GM21528 (cell line): ENCODE results near the gene SFN.
"Not testable (repeated sequence)": the region's sequence is repeated elsewhere in the genome, so short reads cannot be mapped to it uniquely, and the experiment has no call there.

ENCODE experiments used
- ATAC-seq: cut with Tn5 transposase; IDR thresholded peaks from one replicate; pipeline ENCODE4 v1.9.1; 2021; ENCODE audit warnings: mild to moderate bottlenecking, moderate library complexity; ENCODE audit not compliant: unreplicated experiment, low FRiP score

Gene SFN

DNA sequence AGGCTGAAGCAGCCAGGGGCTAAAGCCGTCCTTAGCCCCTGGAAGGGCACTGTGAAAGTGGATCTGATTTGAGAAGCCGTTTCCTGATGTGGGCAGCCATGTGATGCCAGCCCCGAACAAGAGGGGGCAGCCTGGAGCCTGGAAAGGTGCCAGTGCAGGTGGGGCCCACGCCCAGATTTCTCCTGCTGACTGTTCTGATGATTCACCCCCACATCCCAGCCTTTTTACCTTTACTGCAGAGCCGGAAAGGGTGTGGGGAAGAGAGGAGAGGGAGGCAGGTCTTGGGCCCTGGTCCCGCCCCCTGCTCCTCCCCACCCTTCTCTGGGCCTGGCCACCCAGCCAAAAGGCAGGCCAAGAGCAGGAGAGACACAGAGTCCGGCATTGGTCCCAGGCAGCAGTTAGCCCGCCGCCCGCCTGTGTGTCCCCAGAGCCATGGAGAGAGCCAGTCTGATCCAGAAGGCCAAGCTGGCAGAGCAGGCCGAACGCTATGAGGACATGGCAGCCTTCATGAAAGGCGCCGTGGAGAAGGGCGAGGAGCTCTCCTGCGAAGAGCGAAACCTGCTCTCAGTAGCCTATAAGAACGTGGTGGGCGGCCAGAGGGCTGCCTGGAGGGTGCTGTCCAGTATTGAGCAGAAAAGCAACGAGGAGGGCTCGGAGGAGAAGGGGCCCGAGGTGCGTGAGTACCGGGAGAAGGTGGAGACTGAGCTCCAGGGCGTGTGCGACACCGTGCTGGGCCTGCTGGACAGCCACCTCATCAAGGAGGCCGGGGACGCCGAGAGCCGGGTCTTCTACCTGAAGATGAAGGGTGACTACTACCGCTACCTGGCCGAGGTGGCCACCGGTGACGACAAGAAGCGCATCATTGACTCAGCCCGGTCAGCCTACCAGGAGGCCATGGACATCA, at the start of gene SFN:
Gene SFN (plus strand): TSS at position 369 of the 904 bp plus-strand sequence. CDS start 64 bp downstream, at position 433.
- no peak for ATAC-seq

DNA sequence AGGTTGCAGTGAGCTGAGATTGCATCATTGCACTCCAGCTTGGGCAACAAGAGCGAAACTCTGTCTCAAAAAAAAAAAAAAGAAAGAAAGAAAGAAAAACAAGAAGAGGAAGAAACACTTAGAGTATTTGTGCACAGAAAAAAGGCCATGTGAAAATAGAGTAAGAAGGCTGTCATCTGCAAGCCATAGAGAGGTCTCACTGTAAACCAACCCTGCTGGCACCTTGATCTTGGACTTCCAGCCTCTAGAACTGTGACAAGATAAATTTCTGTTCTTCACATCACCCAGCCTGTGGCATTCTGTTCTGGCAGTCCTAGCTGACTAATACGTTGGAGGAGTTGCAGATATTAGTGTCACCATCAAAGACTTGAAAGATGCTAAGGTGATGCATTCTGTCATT, 48.6 kb upstream of the SFN start:
- no peak for ATAC-seq

DNA sequence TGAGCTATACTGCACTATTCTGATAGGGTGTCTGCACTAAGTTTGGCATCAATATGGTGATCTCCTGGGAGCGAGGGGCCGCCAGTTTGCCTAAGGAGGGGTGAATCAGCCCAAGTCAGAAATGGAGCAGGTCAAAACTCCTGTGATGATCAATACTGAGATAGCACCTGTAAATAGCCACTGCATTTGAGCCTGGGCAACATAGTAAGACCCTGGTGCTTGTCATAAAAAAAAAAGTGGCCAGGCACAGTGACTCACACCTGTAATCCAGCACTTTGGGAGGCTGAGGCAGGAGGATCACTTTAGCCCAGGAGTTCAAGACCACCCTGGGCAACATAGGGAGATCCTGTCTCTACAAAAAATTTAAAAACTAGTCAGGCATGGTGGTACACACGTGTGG, 48.1 kb upstream of the SFN start:
- no peak for ATAC-seq

DNA sequence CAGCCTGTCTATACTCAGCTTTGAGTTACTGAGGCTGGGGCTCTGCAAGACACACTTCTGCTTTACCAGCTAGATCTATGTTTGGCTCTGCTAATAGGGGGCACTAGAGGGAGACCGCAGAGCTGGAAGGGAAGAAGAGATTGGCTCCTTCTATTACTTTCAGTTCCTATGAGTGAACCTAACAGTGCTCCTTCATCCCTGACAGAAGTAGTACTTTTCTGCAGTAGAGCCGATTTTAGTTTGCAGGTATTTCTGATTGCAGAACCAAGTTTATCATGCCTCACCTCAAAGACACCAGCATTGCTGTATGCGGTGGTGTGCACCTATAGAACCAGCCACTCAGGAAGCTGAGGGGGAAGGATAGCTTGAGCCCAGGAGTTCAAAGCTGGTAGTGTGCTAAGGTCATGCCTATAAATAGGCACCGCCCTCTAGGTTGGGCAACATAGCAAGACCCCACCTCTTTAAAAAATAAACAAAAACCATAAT, 42.1 kb upstream of the SFN start:
- ATAC-seq, result peak; percentile 90

DNA sequence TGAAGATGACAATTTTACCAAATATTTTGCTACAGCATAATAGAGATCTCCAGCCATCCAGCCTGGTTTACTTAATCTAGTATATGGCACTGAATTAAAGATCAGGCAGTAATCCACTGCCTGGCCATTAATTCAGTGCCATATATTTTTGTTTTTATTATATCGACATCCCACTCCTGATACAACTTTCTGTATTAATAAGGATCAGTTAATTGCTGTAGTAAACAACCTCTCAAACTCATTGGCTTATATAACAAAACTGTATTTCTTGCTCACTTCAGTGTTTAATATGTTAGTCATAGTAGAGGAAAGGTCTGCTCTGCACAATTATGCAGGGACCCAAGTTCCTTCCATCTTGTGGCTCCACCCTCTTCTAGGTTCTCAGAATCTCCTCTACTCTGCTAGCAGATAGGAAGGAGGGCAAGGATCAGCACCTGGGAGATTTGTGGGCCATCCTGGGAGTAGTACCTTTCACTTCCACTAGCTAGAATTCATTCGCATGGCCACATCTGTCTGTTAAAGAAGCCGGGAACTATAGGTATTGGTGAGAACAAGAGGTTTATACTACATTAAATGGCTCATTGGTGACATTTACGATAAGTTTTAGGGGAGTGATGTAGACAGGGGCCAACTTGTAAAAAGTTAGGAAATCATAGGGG, 40.1 kb upstream of the SFN start:
- ATAC-seq, result no peak

DNA sequence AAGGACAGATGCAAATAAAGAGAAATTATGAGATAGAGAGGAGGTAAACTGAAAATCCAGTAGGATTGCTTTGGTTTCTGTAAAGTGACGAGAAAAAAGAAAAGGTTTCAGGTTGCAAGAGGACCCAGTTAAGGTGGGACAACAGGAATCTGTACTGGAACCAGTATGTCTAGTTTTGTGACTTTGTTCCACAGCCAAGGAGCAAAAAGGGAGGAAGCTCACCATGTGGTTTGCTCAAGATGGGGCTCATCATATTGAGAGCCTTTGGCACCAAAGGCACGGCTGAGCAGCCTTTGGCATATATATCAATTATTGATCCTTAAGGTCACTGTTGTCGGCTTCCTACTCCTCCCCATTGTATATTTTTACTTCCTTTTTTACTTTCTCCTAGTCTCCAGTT, 38.2 kb upstream of the SFN start:
- no peak for ATAC-seq

DNA sequence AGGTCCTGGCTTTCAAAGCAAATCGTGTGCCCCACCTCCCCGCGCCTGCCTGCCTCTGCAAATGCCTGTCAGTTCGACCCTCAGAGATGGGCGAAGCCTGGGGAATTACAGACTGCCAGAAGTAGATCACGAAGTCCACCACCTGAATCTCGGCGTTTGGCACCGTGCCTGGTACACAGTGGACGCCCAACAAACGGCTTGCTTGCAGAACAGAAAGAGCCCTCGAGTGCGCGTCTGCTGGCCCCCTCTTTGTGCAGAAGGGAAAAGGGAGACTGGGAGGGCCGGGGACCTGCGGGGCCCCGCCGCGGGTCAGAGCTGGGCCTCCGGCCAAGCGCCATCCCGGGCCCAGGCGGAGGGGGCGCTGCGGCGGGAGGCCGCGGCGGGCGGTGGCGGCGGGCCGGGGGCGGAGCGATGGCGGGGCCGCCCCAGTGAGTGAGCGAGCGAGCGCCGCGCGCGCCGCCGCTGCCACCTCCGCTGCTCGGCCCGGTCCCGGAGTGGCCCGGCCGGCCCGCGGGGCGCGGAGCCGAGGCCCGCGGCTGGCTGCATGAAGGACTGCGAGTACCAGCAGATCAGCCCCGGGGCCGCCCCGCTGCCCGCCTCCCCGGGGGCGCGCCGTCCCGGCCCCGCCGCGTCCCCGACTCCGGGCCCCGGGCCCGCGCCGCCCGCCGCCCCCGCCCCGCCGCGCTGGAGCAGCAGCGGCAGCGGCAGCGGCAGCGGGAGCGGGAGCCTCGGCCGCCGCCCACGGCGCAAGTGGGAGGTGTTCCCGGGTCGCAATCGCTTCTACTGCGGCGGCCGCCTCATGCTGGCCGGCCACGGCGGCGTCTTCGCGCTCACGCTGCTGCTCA, 36.5 kb upstream of the SFN start, which contains the start of gene ZDHHC18:
Gene ZDHHC18 (plus strand): TSS at position 428 of the 845 bp plus-strand sequence. CDS start 117 bp downstream, at position 545.
- ATAC-seq, result peak; percentile 69

DNA sequence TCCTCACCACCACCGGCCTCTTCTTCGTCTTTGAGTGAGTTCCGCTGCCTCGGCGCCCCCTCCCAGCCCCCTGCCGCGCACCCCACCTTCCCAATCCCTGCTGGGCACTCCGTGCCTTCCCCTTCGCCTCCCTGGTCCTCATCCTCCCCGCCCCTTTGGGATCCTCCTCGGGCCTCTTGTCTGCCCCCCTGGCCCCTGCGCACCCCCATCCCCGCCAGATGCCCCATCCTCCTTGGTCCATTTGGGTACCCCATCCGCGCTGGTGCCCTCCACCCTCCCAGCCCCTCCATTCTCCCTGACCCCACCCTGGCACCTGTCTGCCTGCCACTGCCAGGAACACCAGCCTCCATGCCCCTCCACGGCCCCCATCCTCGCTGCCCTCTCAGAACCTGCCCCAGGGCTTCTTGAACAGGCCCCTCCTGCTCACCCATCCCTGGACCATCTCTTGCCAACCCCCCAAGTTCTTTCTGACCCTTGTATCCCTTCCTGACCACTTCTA, 35.8 kb upstream of the SFN start:
- ATAC-seq, result no peak

DNA sequence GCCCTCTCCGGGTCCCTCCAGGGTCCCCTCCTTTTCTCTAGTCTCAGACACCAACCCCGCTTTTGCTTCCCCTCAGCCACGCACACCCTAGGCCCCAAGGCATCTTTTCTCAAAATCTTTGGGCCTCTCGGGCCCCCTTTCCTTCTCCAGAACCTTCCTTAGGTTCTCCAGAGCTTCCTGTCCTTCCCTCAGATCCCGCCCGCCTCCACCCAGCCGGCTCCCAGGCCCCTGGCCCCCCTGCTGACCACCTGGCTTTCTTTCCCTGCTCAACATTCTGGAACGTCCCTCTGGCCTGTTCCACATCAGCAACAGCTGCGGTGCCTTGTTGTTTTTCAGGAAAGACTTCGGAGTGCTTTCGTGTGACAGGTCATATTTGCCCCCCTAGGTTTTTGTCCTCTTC, 35.3 kb upstream of the SFN start:
- no peak for ATAC-seq

DNA sequence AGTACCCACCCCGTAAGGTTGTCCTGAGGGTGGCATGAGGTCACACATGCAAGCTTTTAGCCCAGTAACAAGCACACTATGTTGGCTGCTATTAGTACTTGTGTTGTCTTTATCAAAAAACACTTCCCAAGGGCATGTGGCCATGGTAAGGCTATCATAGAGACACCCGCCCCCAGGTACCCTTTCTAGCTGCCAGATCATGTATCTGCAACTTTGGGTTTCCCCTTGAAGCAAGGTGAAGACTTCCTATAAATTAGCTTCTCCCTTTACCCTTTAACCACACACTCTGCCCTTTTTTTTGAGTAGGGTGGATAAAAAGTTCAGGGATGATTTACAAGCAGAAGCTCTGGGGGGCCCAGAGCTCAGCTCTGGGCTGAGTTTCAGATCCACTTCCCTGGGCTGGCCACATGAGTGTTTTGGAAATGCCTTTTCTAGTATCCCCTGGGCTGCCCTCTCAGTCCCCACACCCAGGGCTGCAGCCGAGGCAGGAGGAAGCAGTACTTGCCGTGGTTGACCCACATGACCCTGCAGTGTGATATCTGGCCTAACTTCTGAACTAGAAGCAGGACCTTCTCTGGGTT, 34.4 kb upstream of the SFN start:
- ATAC-seq, result no peak

DNA sequence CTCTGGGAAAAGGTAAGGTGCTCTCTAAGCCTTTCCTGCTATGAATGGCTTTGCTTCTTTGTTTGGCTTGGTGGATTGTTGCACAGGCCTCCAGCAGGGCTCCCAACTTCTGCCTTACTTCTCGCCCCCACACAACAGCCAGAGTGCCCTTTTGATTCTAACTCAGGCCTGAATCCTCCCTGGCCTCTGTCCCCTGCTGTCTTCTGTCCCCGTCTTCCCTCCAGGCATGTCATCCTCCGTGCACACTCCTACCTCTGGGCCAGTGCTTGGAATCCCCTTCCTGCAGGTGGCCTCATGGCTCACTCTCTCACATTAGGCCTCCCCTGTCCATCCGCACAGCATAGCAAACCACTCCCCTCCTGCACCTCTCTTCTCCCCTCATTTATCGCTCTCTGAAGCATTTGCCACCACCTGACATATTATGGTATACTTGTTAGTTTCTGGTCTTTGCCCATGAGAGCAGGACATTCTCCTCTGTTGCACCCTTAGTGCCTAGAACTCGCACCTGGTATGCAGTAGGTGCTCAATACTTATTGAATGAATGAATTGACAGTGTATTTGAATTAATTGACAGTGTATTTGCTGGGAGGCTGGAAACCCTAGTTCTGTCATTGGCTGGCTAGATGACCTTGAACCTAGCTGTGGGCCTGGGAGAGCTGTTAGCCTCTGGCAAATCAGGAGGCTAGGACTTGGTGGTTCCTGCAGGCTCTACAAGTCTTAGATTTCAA, 33.6 kb upstream of the SFN start:
- ATAC-seq, result no peak

DNA sequence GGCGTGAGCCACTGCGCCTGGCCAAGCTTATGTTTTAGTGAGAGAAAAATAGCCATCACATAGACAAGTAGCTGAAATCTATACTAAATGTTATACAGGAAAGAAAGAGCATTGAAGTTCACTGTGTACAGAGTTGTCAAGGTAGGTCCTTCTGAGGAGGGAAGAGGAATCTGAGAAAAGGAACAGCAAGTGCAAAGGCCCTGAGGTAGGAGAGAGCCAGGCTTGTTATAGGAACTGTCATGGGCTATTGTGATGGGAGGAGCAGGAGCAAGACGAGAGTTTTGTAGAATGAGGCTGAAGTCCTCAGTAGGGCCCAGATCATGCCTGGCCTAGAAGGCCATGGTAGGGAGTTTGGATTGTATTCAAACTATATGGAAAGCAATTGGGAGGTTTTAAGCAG, 31.9 kb upstream of the SFN start:
- no peak for ATAC-seq

DNA sequence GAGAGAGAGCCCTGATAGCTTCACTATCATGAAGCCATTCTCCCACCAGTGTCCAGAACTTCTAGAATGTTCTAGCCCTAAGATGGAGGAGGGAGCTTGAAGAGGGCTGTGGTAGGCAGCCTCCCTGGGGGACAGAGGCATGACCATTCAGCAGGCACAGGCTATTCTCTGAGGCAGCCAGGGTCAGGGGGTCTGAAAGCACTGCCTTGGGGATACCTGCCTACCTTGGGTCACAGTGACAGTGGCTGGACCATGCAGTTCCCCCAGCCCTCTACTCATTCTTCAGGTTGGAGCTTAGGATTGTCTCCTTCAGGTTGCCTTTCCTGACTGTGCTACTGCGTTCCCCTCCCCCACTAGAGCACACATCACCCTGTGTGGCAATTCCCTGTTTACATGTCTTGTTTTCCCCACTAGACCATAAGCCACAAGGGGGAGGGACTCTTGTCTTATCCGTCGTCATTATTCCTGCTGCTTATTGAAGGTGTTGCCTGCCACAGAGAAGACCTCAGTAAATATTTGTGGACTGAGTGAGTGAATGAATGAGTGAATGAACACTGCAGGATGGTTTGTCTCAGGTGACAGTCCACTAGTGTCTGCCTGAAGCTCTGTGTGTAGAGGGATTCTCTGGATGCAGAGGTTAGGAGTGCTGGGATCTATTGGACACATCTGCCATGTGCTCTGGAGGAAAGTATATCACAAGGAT, 31.3 kb upstream of the SFN start:
- ATAC-seq, result no peak

DNA sequence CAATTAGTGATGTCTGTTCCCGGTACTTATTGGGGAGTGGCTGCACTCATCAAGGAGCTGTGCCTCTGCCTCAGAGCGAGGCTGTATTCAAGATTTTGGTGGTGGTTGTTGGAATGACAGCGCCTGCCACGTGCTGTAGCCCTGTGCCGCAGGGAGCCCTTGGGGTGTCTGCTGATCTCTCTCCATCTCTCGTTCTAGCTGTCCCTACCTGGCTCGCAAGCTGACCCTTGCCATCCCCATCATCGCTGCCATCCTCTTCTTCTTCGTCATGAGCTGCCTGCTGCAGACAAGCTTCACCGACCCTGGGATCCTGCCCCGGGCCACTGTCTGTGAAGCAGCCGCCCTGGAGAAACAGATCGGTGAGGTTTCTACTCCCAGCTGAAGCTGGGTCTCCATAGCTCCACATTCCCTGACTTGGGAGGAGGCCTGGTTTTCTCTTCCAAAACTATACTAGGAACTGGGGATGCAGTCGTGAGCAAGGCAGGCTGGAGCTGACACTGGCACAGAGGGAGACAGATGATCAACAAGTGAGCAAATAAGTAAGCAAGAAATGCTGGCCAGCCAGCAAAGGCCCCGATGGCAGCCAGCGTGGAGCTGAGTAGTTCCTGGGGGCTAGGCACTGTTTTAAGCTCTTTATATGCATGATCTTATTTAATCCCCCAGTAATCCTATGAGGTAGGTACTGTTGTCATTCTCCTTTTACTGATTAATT, 30.5 kb upstream of the SFN start:
- ATAC-seq, result no peak

DNA sequence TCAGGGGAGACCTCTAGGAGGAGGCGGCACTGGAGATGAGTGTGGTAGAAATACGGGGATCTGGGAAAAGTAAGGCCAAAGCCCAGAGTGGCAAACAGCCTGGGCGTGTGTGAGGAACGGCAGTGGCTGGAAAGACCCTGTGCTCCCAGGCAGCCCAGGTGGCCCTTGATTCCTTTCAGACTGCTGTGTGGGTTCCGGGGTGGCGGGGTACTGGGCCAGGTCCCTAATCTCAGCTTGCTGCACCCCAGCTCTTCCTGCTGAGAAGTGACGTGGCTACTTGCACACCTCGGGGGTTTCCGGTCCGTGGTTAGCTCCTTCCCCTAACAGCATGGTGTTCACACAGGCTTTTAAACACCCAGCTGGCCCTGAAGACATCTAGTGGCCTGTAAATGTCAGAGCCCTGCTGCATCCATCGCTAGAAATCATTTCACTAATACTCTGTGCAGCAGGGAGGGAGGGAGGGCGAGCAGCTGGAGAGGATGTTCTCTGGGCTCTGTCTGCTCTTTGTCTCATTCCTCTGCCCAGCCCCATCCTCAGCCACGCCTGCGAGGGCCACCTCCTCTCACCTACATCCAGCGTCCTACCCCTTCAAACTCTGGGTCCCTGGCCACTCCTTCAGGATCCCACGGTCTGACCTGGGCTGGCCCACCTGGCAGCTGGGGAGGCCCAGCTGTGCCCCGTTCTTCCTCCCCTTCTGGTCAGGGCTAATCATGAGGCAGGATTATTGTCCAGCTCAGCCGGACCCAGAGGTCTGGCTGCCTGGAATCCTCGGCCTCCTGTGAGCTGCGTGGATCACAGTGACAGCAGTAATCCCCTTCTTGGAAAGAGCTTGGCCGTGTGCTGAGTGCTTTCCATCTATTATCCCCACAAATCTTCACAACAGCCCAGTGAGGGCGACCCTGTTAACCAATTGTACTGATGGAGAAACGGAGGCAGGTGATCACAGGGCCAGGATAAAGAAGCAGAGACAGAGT, 29.2 kb upstream of the SFN start:
- ATAC-seq, result peak; percentile 63

DNA sequence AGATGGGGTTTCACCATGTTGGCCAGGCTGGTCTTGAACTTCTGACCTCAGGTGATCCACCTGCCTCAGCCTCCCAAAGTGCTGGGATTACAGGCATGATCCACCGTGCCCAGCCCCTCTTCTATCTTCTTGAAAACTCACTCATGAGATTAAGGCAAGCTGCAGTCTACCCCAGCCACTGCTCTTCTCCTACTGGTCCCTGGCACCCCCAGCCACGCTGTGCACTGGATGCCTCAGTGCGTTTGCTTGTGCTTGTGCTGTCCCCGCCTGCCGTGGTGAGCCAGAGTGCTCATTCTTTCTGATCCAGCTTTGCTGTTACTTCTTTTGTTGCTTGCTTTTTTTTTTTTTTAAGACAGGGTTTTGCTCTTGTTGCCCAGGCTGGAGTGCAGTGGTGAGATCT, 25.3 kb upstream of the SFN start:
- not testable (repeated sequence) for ATAC-seq
